Iris pigment epithelial cell (primary cell): ENCODE results near the gene COL20A1.
"Not testable (repeated sequence)": the region's sequence is repeated elsewhere in the genome, so short reads cannot be mapped to it uniquely, and the experiment has no call there.

ENCODE experiments used
- DNase-seq: peaks from one replicate; pipeline ENCODE4 v3.0.0-alpha.2; 2011; ENCODE audit warnings: low read depth

Gene COL20A1

GRCh38 chr20:63291811-63292210 is 1.2 kb upstream of the COL20A1 start:
- DNase-seq, result no peak

- DNase-seq, result no peak
Measured at GRCh38 chr20:63292292-63292701, 689 bp upstream of the COL20A1 start.

GRCh38 chr20:63293456-63293855 is 470 bp downstream of the COL20A1 start:
- no peak for DNase-seq

- no peak for DNase-seq
Measured at GRCh38 chr20:63293871-63294535, 1.0 kb downstream of the COL20A1 start.

- no peak for DNase-seq
Measured at GRCh38 chr20:63294536-63294900, 1.5 kb downstream of the COL20A1 start.

- no peak for DNase-seq
Measured at GRCh38 chr20:63295018-63295417, 2.0 kb downstream of the COL20A1 start.

GRCh38 chr20:63295422-63295821 is 2.4 kb downstream of the COL20A1 start:
- DNase-seq, result no peak

GRCh38 chr20:63295846-63296245 is 2.9 kb downstream of the COL20A1 start:
- DNase-seq, result no peak

- no peak for DNase-seq
Measured at GRCh38 chr20:63296531-63297299, 3.7 kb downstream of the COL20A1 start.

- no peak for DNase-seq
Measured at GRCh38 chr20:63297371-63297781, 4.4 kb downstream of the COL20A1 start.

GRCh38 chr20:63297796-63298572 is 5.0 kb downstream of the COL20A1 start:
- DNase-seq, result no peak

- DNase-seq, result no peak
Measured at GRCh38 chr20:63298731-63299312, 5.8 kb downstream of the COL20A1 start.

- DNase-seq, result no peak
Measured at GRCh38 chr20:63301671-63302070, 8.7 kb downstream of the COL20A1 start.

GRCh38 chr20:63303095-63303666 is 10.2 kb downstream of the COL20A1 start:
- no peak for DNase-seq

GRCh38 chr20:63305393-63305792 is 12.4 kb downstream of the COL20A1 start:
- no peak for DNase-seq

GRCh38 chr20:63305933-63306672 is 13.1 kb downstream of the COL20A1 start:
- DNase-seq, result not testable (repeated sequence)

GRCh38 chr20:63306673-63307537 is 13.9 kb downstream of the COL20A1 start:
- DNase-seq, result no peak

- DNase-seq, result no peak
Measured at GRCh38 chr20:63307538-63308217, 14.7 kb downstream of the COL20A1 start.

GRCh38 chr20:63308218-63308911 is 15.4 kb downstream of the COL20A1 start:
- no peak for DNase-seq
